Measurements from ENCODE around the gene POU3F3. TPM values are rescaled to one million over a fixed set of nuclear protein-coding genes. Genes with fewer than 3 reads are reported as not detected.

The POU3F3 gene
- total RNA-seq, 6 donors from 2014 or later: not detected

GRCh38 chr2:104880076-104880475, 26.2 kb downstream of the POU3F3 start:
- no peaks in the 10 kb centered on the region for H3K36me3 ChIP-seq
- DNase-seq (no peak), ATAC-seq (ENCODE audit: low FRiP score in 2 of 2) (no peak)
- TF ChIP-seq EP300 (IDR thresholded peaks at IDR 0.05) (no peak), POLR2A (IDR thresholded peaks at IDR 0.05) (no peak), POLR2AphosphoS5 (IDR thresholded peaks at IDR 0.05) (no peak), CTCF (IDR thresholded peaks at IDR 0.05) (no peak)
- 70 to 73% methylated on average over 6 of the region's 6 CpGs for WGBS, 2 donors
- H3K4me3 ChIP-seq: no peak overlapping the region
- H3K27me3 ChIP-seq: no peaks in the 10 kb centered on the region
- H3K4me1 ChIP-seq: no peaks in the 10 kb centered on the region
- no peaks in the 10 kb centered on the region for H3K9me3 ChIP-seq
- H3K27ac ChIP-seq: no peak overlapping the region

GRCh38 chr2:104883357-104883756, 29.4 kb downstream of the POU3F3 start:
- Histone ChIP-seq H3K27me3 (no peaks in the 10 kb centered on the region), H3K36me3 (no peaks in the 10 kb centered on the region), H3K27ac (no peak overlapping the region), H3K4me3 (no peak overlapping the region), H3K9me3 (no peaks in the 10 kb centered on the region), H3K4me1 (no peaks in the 10 kb centered on the region)
- WGBS, 2 donors: 85% methylated on average over 3 of the region's 3 CpGs
- no peak for DNase-seq
- TF ChIP-seq POLR2AphosphoS5 (IDR thresholded peaks at IDR 0.05): no peak
- TF ChIP-seq POLR2A (IDR thresholded peaks at IDR 0.05): no peak
- no peak for TF ChIP-seq CTCF (IDR thresholded peaks at IDR 0.05)
- no peak for TF ChIP-seq EP300 (IDR thresholded peaks at IDR 0.05)
- ATAC-seq (ENCODE audit: low FRiP score in 2 of 2): no peak

GRCh38 chr2:104885119-104885782, 31.3 kb downstream of the POU3F3 start:
- H3K4me1 ChIP-seq: no peaks in the 10 kb centered on the region
- TF ChIP-seq POLR2AphosphoS5 (IDR thresholded peaks at IDR 0.05): no peak
- TF ChIP-seq POLR2A (IDR thresholded peaks at IDR 0.05): no peak
- no peak for TF ChIP-seq EP300 (IDR thresholded peaks at IDR 0.05)
- no peak for TF ChIP-seq CTCF (IDR thresholded peaks at IDR 0.05)
- ATAC-seq (ENCODE audit: low FRiP score in 2 of 2) (no peak), DNase-seq (no peak)
- H3K27ac ChIP-seq: no peak overlapping the region
- WGBS, 2 donors: 72 to 75% methylated on average over 5 of the region's 5 CpGs
- H3K36me3 ChIP-seq: no peaks in the 10 kb centered on the region
- H3K27me3 ChIP-seq: no peaks in the 10 kb centered on the region
- H3K9me3 ChIP-seq: no peaks in the 10 kb centered on the region
- H3K4me3 ChIP-seq: no peak overlapping the region

DNA sequence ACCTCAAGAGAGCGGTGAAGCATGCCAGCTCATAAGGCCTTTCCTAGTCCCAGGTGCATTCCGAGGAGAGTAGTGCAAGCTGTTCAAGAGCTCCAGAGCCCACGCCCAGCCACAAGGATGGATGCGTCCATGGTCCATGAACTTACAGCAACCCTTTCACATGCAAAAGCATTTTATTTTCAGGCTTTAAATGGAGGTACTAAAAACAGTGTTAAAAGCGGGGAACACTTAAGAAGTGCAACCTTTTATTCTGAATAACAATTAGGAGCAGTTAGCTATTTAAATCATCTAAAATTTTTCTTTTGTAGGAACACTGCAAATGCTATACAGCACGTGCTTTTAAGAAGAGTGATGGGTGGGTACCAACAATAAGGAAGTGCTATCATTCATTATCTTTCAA, 33.8 kb downstream of the POU3F3 start:
- no peak overlapping the region for H3K27ac ChIP-seq
- H3K36me3 ChIP-seq: no peaks in the 10 kb centered on the region
- H3K4me3 ChIP-seq: no peak overlapping the region
- H3K27me3 ChIP-seq: no peaks in the 10 kb centered on the region
- 79 to 92% methylated on average over 6 of the region's 6 CpGs for WGBS, 2 donors
- ATAC-seq (ENCODE audit: low FRiP score in 2 of 2): no peak
- no peaks in the 10 kb centered on the region for H3K9me3 ChIP-seq
- TF ChIP-seq POLR2AphosphoS5 (IDR thresholded peaks at IDR 0.05) (no peak), POLR2A (IDR thresholded peaks at IDR 0.05) (no peak), CTCF (IDR thresholded peaks at IDR 0.05) (no peak), EP300 (IDR thresholded peaks at IDR 0.05) (no peak)
- DNase-seq: no peak
- H3K4me1 ChIP-seq: no peaks in the 10 kb centered on the region
